Measurements from ENCODE around the gene COX18.

COX18 gene

GRCh38 chr4:73051625-73052024, 17.9 kb downstream of the COX18 start:
- no peak for DNase-seq

DNA sequence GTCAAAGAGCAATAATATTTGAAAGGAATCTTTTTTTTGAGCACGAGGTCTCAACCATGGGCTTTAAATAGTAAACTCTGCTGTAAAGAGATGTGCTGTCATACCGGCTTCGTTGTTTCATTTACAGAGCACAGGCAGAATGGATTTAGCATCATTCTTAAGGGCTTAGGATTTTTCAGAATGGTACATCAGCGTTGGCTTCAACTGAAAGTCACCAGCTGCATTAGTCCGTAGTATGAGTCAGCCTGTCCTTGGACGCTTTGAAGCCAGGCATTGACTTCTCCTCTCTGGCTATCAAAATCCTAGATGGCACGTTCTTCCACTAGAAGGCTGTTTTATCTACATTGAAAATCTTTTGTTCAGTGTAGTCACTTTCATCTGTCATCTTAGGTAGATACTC, 23.6 kb downstream of the COX18 start:
- no peak for DNase-seq

DNA sequence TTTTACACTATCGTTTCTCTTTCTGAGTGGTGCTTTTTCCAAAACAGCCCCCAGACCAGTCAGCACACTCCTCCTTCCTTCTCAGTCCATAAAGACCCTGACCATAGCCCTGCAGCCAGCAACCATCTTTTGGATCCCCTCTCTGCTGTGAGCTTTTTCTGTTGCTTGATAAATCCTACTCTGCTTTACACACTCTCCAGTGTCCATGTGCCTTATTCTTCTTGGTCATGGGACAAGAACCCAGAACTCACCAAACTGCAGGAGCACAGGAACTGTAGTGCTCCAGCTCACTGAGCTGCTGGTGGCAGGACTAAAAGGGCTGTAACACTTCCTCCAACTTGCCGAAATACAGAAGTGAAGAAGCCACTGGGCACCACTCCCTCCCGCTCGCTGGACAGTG, 32.5 kb downstream of the COX18 start:
- no peak for DNase-seq

DNA sequence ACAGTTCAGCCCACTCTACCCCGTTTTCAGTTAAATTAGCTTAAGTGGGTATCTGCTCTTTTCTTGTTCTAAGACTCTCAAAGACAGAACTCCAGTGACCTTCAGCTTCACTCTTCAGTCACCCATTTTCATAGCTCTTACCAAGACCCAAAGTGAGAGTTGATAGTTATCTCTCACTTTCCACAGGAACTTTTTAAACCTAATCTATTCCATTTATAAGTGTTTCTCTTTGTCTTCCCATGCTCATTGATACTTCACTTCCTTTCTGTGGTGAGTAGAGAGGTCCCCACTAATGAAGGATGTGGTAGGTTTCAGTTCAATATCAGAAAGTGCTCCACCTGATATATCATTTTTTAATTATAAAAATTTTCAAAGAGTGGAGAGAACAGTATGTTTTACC, 33.4 kb downstream of the COX18 start:
- no peak for DNase-seq

- DNase-seq: no peak
Measured at GRCh38 chr4:73034896-73035295, 34.6 kb downstream of the COX18 start.

DNA sequence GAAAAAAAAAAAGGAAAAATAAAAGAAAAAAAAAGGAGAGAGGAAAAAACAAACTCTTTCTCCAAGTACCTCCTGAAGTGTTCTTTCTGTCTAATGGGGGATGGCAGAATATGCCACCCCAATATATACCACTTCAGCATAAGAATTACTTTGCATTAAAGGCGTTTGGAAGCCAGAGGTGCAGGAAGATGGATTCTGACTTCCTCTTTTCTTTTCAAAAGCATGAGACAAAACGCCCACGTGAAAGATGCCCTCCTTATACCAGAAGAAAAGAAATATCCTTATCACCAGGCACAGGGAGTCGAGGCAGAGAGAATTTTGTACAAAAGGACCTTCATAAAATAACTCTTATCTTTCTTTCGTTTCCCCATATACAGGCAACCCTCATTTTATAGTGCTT, 40.9 kb downstream of the COX18 start:
- DNase-seq: no peak

GRCh38 chr4:73021634-73022033, 47.9 kb downstream of the COX18 start:
- peak; percentile 60 for DNase-seq

- peak; percentile 79 for DNase-seq
Measured at GRCh38 chr4:73019462-73020047, 50.0 kb downstream of the COX18 start.

- no peak for DNase-seq
Measured at GRCh38 chr4:73018595-73018994, 50.9 kb downstream of the COX18 start.

DNA sequence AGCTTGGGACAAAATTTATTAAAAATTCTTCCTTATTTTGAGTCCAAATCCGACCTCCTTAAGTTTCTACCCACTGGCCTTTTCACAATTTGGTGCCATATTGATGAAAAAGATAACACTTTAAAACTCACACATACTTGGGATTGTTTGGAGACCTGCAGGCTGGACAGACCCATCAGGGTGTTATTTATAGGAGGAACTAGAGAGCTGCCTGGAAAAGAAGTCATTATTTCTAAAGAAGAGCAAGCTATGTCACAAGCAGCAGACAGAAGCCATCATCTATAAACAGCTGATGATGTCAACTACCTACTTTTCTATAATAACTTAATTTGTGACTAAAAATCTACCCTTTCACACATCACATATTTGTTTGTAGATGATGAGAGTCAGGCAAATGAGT, 56.2 kb downstream of the COX18 start:
- no peak for DNase-seq

DNA sequence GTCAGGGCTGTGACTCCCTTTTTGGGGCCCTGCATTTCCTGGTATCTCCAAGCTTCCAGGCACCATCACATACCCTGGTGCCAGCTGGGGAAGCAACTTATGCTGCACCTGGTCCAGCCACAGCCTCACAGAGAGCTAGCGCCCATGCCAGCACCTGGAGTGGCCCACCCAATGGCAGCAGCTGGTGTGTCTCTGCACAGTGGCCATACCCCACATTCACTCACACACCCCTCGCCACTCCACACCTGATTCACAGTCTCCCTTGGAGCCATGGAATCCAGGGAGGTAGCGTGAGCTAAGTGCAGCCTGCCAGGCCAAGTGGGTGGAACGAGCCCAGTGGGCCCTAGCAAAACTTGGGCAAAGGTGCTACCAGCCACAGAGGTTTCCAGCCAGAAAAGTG, 56.8 kb downstream of the COX18 start:
- DNase-seq: no peak

- DNase-seq: no peak
Measured at GRCh38 chr4:73011629-73011985, 57.9 kb downstream of the COX18 start.

- DNase-seq: no peak
Measured at GRCh38 chr4:73010789-73011628, 58.5 kb downstream of the COX18 start.

- no peak for DNase-seq
Measured at GRCh38 chr4:73007526-73008100, 61.9 kb downstream of the COX18 start.

DNA sequence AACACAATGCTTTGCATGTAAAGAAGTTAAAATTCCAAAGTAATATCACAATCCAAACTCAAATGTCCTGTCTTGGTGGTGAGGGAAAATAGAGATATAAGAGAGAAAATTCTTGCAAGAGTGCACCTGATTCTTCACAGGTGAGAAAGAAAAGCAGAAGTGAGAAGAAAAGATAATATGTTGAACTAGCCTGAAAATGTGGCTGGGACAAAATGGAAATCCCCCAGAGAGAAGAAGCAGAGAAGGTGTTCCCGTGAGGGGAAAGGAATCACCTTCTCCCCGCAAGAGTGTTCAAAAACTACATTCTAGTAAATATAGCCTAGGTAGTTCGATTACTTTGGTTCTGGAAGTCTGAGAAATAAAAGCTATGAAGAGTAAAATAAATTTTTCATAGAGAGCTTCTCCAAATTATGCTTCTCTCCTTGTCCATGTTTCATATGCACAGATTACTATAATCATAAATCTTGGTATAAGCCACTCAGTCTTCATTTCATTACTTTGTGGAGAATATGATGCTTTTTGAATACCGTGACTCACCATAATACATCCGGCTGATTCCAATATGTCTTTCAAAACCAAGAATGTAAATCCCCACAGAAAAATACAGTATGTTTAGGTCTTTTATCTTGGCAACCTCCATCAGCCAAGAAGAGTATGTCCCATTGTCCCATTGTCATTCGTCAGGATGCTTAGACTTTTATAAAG, 63.1 kb downstream of the COX18 start:
- DNase-seq: no peak

DNA sequence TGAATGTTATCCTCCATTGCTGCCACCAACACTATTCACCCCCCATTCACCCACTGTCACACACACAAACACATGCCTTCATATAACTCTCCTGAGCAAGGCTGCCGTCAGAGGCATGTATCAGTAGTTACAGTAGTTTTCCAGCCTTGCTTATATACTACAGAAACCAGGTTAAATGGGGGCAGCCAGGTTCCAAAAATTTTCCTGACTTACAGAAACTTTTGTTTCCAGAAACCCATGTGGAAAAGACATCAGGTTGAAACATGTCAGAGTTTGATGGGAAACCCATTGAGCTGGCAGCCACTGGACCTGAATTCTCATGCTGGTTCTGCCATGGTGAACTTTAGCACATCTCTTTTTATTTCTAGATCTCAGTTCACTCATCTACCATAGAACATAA, 64.0 kb downstream of the COX18 start:
- DNase-seq: no peak

Data from eye (tissue), 1 donor.